B cell (primary cell): ENCODE results near the gene NUP210. TPM values are rescaled to one million over a fixed set of nuclear protein-coding genes. Genes with fewer than 3 reads are reported as not detected.
"Not testable (repeated sequence)": the region's sequence is repeated elsewhere in the genome, so short reads cannot be mapped to it uniquely, and the experiment has no call there.

ENCODE experiments used
- ATAC-seq: fragments of 200-7000 bp; cut with Tn5 transposase; one replicate; pipeline ENCODE4 v1.10.0; 2021; ENCODE audit warnings: low read depth, mild to moderate bottlenecking, moderate number of reproducible peaks, moderate library complexity
- CTCF ChIA-PET: fragments of 350-600 bp; sonication (Branson Sonifier 250); formaldehyde crosslinking; loops from one replicate; lab custom pipeline; 2021; ENCODE audit warnings: antibody characterized with exemption, inconsistent platforms; lab: Charles Lee
- POLR2A ChIA-PET: fragments of 350-600 bp; sonication (Branson Sonifier 250); formaldehyde crosslinking; loops from one replicate; lab custom pipeline; 2021; ENCODE audit warnings: antibody characterized with exemption; lab: Charles Lee
- DNase-seq: peaks from one replicate; pipeline ENCODE4 v3.0.0; 2013
- H2AFZ ChIP-seq: 2 replicates; pipeline ENCODE4 v1.6.1; 2012; ENCODE audit warnings: mild to moderate bottlenecking, low read depth, low read length; ENCODE audit not compliant: insufficient read depth, poor library complexity, severe bottlenecking
- H3K27ac ChIP-seq, 2 donors: 1 replicate in 1 of 2; 2 replicates in 1 of 2; pipeline ENCODE4 v1.5.1; 2012 to 2013; ENCODE audit warnings: low read length in 2 of 2, mild to moderate bottlenecking in 2 of 2, moderate library complexity in 1 of 2
- H3K27me3 ChIP-seq, 4 experiments: fragments of 200-600 bp in 1 of 4; sonication (generic) in 1 of 4; replicated peaks in 1 of 4; 1 replicate in 2 of 4; 2 replicates in 2 of 4; pipeline versions ENCODE4 v1.6.1 to v1.7.0; 2013 to 2016; ENCODE audit warnings: low read length in 3 of 4, mild to moderate bottlenecking in 2 of 4, mixed read lengths in 1 of 4, moderate library complexity in 1 of 4; ENCODE audit not compliant: insufficient read depth in 4 of 4, control insufficient read depth in 3 of 4; ENCODE audit errors: control extremely low read depth in 1 of 4
- H3K36me3 ChIP-seq, 2 experiments: replicated peaks in 1 of 2; 1 replicate in 1 of 2; 2 replicates in 1 of 2; pipeline versions ENCODE4 v1.6.1 to v1.7.1; 2013; ENCODE audit warnings: low read length in 1 of 2; ENCODE audit not compliant: insufficient read depth in 2 of 2, control insufficient read depth in 1 of 2; ENCODE audit errors: control extremely low read depth in 1 of 2, extremely low read depth in 1 of 2
- H3K4me1 ChIP-seq, 2 donors: fragments of 200-600 bp in 1 of 2; sonication (generic) in 1 of 2; 1 replicate in 1 of 2; 2 replicates in 1 of 2; pipeline versions ENCODE4 v1.5.1 to v1.6.1; 2013 to 2017; ENCODE audit warnings: low read length in 2 of 2; ENCODE audit not compliant: control insufficient read depth in 2 of 2, insufficient read depth in 2 of 2
- H3K4me2 ChIP-seq: replicated peaks from 2 replicates; pipeline ENCODE3; 2012; ENCODE audit warnings: mild to moderate bottlenecking, low read depth, low read length; ENCODE audit not compliant: poor library complexity, severe bottlenecking
- H3K4me3 ChIP-seq, 5 experiments: fragments of 200-600 bp in 1 of 5; sonication (generic) in 1 of 5; 1 replicate in 3 of 5; 2 replicates in 2 of 5; pipeline versions ENCODE4 v1.5.1 to v1.7.0; 2011 to 2016; ENCODE audit warnings: low read length in 4 of 5, mild to moderate bottlenecking in 4 of 5, low read depth in 2 of 5, control low read depth in 1 of 5, moderate library complexity in 1 of 5; ENCODE audit not compliant: insufficient read depth in 1 of 5; ENCODE audit errors: control extremely low read depth in 1 of 5, extremely low read depth in 1 of 5
- H3K79me2 ChIP-seq: fragments of 200-600 bp; sonication (generic); one replicate; pipeline ENCODE4 v1.6.0; 2016; ENCODE audit warnings: low read length; ENCODE audit not compliant: control insufficient read depth, insufficient read depth
- H3K9ac ChIP-seq: fragments of 200-600 bp; sonication (generic); 2 replicates; pipeline ENCODE4 v1.6.1; 2017; ENCODE audit warnings: mild to moderate bottlenecking, low read length, moderate library complexity
- H3K9me3 ChIP-seq, 3 donors: one replicate each; pipeline versions ENCODE4 v1.6.1 to v1.7.1; 2013; ENCODE audit warnings: low read length in 2 of 3; ENCODE audit not compliant: control insufficient read depth in 2 of 3, insufficient read depth in 1 of 3; ENCODE audit errors: control extremely low read depth in 1 of 3
- H4K20me1 ChIP-seq: 2 replicates; pipeline ENCODE4 v1.6.0; 2012; ENCODE audit warnings: mild to moderate bottlenecking, low read length; ENCODE audit not compliant: insufficient read depth, control insufficient read depth, poor library complexity, severe bottlenecking
- H3K27ac Mint-ChIP-seq: one replicate; pipeline ENCODE4 v1.8.0; 2021; ENCODE audit warnings: mixed read lengths
- H3K27me3 Mint-ChIP-seq: one replicate; pipeline ENCODE4 v1.8.0; 2021; ENCODE audit warnings: mixed read lengths
- H3K4me1 Mint-ChIP-seq: one replicate; pipeline ENCODE4 v1.8.0; 2021; ENCODE audit warnings: mixed read lengths
- H3K4me3 Mint-ChIP-seq: one replicate; pipeline ENCODE4 v1.8.0; 2021; ENCODE audit warnings: mixed read lengths
- H3K9me3 Mint-ChIP-seq: one replicate; pipeline ENCODE4 v1.8.0; 2022; ENCODE audit warnings: mixed read lengths; ENCODE audit not compliant: insufficient read depth
- EZH2 ChIP-seq: IDR thresholded peaks from 2 replicates; pipeline ENCODE4 v1.6.1; 2012; ENCODE audit warnings: borderline replicate concordance, low read depth, mild to moderate bottlenecking, moderate library complexity, low read length; ENCODE audit not compliant: insufficient read depth, poor library complexity, severe bottlenecking
- WGBS: methylation state at CpG from one replicate; pipeline ENCODE4 v1.1.5; 2013; ENCODE audit warnings: missing lambda C conversion rate; ENCODE audit not compliant: insufficient coverage; 5-methylcytosine and 5-hydroxymethylcytosine counted together
- intact Hi-C: fragments of 100-400 bp; cut with micrococcal nuclease; formaldehyde crosslinking; loops from one replicate; pipeline ENCODE4 v1.10.0; 2022
- polyA plus RNA-seq: library from polyadenylated mRNA; depleted of rRNA; stranded (reverse); fragments of >200 nt; gene quantifications from 2 replicates; pipeline ENCODE4 v1.2.3, GENCODE V29; 2012
- total RNA-seq, 2 donors: library from RNA; stranded (reverse); fragments of 120-200 nt in 1 of 2; gene quantifications; 1 replicate in 1 of 2; 2 replicates in 1 of 2; pipeline versions ENCODE4 v1.2.3 to v1.2.4, GENCODE V29; 2013 to 2022
- TF ChIP-seq, protein P1 (sequence below): fragments of 200-600 bp; IDR thresholded peaks from one replicate; pipeline ENCODE4 v1.8.0; 2022; ENCODE audit warnings: antibody characterized with exemption, mild to moderate bottlenecking

The NUP210 gene
- total and polyA plus RNA-seq, 2 donors (not counting 1 experiment from before 2014, with no cell fraction given): 114 to 159 TPM

DNA sequence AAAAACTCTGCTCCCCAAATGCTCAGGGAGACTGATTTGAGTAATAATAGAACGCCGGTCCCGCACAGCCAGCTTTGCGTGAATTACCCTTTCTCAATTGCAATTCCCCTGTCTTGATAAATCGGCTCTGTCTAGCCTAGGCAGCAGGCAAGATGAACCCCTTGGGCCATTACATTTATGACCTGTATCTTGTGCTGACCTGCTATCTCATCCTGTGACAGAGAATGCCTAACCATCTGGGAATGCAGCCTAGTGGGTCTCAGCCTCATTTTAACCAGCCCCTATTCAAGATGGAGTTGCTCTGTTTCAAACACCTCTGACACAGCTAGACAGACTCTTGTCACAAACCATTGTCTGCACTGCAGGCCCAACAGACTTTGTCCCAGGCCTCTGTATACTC is 13.8 kb upstream of the NUP210 start:
- Mint-ChIP-seq H3K9me3 (no peaks in the 10 kb centered on the region), H3K27ac (no peak overlapping the region), H3K4me3 (no peak overlapping the region), H3K4me1 (peaks cover 2% of the 10 kb centered on the region), H3K27me3 (peaks cover 6% of the 10 kb centered on the region)
- intact Hi-C loops: no loop called here
- Histone ChIP-seq H3K9me3 (peaks cover 0 to 6% (median 0%) of the 10 kb centered on the region in 3 donors), H3K9ac (no peak overlapping the region), H3K27me3 (no peaks in the 10 kb centered on the region), H3K27ac (no peak overlapping the region), H3K36me3 (no peaks in the 10 kb centered on the region), H3K4me3 (no peak overlapping the region), H3K4me1 (no peaks in the 10 kb centered on the region), H4K20me1 (no peaks in the 10 kb centered on the region), H2AFZ (no peak overlapping the region), H3K79me2 (no peaks in the 10 kb centered on the region), H3K4me2 (no peak overlapping the region)
- ATAC-seq (no peak), DNase-seq (no peak)
- ChIA-PET POLR2A (no interaction called here), CTCF (no interaction called here)
- WGBS: 100% methylated on average over 5 of the region's 5 CpGs
- TF ChIP-seq, protein P1, sequence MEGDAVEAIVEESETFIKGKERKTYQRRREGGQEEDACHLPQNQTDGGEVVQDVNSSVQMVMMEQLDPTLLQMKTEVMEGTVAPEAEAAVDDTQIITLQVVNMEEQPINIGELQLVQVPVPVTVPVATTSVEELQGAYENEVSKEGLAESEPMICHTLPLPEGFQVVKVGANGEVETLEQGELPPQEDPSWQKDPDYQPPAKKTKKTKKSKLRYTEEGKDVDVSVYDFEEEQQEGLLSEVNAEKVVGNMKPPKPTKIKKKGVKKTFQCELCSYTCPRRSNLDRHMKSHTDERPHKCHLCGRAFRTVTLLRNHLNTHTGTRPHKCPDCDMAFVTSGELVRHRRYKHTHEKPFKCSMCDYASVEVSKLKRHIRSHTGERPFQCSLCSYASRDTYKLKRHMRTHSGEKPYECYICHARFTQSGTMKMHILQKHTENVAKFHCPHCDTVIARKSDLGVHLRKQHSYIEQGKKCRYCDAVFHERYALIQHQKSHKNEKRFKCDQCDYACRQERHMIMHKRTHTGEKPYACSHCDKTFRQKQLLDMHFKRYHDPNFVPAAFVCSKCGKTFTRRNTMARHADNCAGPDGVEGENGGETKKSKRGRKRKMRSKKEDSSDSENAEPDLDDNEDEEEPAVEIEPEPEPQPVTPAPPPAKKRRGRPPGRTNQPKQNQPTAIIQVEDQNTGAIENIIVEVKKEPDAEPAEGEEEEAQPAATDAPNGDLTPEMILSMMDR: no peak
- TF ChIP-seq EZH2: no peak

DNA sequence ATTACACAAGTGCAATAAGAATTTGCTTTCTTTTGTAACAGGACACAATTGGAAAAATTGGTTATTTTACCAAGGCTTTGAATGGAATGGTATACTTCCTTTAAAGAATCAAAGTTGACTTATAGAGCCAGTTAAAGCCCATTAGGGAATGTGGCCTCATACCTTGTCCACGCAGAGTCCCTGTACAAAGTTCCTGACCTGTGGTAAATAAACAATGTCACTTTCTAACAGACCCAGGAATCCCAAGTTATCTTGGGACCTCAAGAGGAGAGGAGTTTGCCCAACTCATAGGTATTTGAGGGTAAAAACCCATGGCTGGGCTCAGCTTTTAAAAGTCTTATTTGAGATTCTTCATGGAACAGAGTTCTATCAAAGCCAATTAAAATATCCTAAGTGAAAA is 12.0 kb upstream of the NUP210 start:
- TF ChIP-seq, protein P1: no peak
- TF ChIP-seq EZH2: no peak
- Mint-ChIP-seq H3K4me3 (no peak overlapping the region), H3K9me3 (no peaks in the 10 kb centered on the region), H3K4me1 (peaks cover 10% of the 10 kb centered on the region), H3K27me3 (peaks cover 6% of the 10 kb centered on the region), H3K27ac (no peak overlapping the region)
- intact Hi-C loops: no loop called here
- Histone ChIP-seq H3K27me3 (no peaks in the 10 kb centered on the region), H3K36me3 (no peaks in the 10 kb centered on the region), H3K79me2 (no peaks in the 10 kb centered on the region), H4K20me1 (no peaks in the 10 kb centered on the region), H2AFZ (no peak overlapping the region), H3K4me1 (peaks cover 7 to 9% of the 10 kb centered on the region in 2 donors), H3K9me3 (peaks cover 0 to 6% (median 0%) of the 10 kb centered on the region in 3 donors), H3K9ac (no peak overlapping the region), H3K27ac (no peak overlapping the region), H3K4me3 (no peak overlapping the region), H3K4me2 (no peak overlapping the region)
- ChIA-PET CTCF (no interaction called here), POLR2A (no interaction called here)
- DNase-seq: no peak
- WGBS: 100% methylated on average over 1 of the region's 1 CpG
- ATAC-seq: no peak

DNA sequence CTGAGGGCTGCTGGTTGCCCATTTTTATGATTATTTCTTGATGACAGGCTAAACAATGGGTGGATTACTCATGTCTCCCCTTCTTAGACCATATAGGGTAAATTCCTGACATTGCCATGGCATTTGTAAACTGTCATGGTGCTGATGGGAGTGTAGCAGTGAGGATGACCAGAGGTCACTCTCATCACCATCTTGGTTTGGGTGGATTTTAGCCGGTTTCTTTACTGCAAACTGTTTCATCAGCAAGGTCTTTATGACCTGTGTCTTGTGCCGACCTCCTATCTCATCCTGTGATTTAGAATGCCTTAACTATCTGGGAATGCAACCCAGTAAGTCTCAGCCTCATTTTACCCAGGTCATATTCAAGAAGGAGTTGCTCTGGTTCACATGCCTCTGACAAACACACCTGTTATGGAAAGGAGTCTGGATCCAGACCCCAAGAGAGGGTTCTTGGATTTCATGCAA is 10.3 kb upstream of the NUP210 start:
- H3K27ac Mint-ChIP-seq, CTCF ChIA-PET, H3K36me3 ChIP-seq, H3K9me3 ChIP-seq, H3K4me2 ChIP-seq, H3K79me2 ChIP-seq, H2AFZ ChIP-seq, H3K4me1 ChIP-seq, ATAC-seq, H3K4me3 Mint-ChIP-seq, H3K9ac ChIP-seq, intact Hi-C loops, H3K27ac ChIP-seq, DNase-seq, H3K9me3 Mint-ChIP-seq, POLR2A ChIA-PET, H3K27me3 Mint-ChIP-seq, H3K27me3 ChIP-seq, H3K4me3 ChIP-seq, H4K20me1 ChIP-seq: not testable (repeated sequence)
- peaks cover 10% of the 10 kb centered on the region for H3K4me1 Mint-ChIP-seq
- WGBS: 100% methylated on average over 2 of the region's 2 CpGs
